Measurements from ENCODE around the gene CFD.

CFD gene

DNA sequence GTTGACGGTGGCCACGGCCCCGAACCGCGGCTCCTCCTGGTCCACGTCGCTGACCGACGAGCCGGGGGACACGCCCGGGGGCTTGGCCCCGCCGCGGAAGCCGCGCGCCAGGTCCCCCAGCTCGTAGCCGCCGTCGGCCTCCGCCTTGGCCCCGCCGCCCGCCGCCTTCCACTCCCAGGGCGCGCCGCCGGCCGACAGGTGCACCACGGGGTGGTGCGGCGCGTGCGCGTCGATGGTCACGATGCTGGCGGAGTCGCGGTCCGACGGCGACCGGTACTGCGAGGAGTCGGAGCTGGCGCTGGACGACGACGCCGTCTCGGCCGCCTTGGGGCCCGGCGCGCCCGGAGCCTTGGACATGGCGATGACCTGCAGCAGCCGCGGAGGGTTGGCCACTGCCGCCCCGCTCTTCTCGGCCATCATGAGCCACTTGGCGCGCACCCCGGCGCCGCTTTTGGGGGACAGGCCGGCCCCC, 46.7 kb upstream of the CFD start:
- no peak for DNase-seq (ENCODE audit: low read depth, low spot score)
- no peak for TF ChIP-seq CTCF (IDR thresholded peaks at IDR 0.05; ENCODE audit: insufficient read depth, low read length, missing control alignments)
- no peak overlapping the region for H3K4me3 ChIP-seq (ENCODE audit: low read depth, low read length)
- ChIA-PET CTCF (no interaction called here), POLR2A (no interaction called here)

DNA sequence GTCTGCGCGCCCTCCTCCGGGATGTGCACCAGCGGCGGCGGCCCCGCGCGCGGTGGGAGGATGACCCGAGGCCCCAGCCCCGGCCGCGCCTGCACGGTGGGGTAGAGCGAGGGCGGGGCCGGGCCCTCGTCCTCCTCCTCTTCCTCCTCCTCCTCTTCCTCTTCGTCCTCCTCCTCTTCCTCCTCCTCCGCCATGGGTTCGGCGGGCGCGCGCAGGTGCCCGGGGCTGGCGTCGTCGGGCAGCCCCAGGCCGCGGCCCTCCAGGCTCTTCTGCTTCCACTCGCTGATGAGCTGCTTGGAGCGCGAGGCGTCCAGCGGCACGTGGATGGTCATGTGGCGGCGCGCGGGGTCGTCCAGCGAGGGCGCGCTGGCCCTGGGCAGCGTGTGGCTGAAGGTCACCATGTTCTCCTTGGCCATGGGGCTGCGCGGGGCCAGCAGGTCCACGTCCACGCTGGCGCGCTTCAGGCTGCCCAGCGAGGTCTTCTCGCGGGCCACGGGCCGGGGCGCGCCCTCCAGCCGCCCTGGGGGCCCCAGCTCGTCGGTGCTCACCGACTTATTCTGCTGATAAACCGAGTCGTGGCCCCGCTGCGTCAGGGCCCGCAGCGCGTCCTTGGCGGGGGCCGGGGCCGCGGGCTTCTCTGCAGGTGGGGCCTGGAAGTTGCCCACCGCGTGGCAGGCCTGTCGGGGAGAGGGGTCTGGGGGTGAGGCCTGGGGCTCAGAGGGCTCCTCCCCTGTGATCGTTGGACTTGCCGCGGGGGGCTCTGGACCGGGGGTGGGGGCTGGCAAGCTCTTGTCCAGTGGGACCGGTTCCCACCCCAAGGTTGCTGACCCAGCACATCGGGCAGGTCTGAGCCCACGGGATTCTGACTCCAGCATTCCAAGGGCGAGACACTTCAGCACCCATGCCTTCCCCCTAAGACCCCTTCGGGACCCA, 46.0 kb upstream of the CFD start:
- H3K4me3 ChIP-seq (ENCODE audit: low read depth, low read length), result no peak overlapping the region
- no peak for DNase-seq (ENCODE audit: low read depth, low spot score)
- ChIA-PET CTCF (no interaction called here), POLR2A (no interaction called here)
- TF ChIP-seq CTCF (IDR thresholded peaks at IDR 0.05; ENCODE audit: insufficient read depth, low read length, missing control alignments), result no peak

DNA sequence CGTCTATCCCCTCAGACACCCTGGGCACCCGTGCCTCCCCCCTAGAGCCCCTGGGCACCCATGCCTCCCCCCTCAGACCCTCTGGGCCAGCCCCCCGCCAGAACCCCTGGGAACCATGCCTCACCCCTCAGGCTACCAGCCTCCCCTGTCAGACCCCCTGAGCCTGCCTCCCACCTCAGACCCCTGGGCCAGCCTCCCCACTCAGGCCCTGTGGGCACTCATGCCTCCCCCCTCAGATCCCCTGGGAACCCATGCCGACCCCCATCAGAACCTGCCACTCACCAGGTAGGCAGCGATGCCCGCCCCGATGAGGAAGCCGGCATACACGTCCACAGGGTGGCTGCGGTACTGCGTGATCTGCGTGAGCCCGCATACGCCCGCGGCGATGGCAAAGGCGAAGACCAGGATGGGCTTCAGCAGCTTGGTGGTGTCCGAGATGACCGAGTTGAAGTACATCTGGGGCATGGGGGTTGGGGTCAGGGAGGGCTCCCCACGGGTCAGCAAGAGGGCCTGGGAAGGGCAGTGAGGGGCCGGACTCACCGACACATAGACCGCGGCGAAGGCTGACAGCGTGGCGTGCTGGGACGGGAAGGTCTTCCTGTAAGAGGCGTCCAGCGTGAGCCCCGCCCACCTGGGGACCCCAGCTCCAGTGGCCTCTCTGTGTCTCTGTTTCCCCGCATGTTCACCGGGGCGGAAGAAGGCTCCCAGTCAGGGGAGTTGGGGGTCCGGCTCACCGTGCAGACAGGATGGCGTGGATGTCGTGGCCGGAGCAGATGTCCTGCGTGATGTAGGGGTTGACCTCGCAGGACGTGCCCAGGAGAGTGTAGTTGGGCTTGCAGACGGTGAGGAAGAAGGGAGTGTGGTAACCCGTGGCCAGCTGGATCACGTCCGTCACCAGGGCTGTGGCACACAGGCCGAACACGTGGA, 45.0 kb upstream of the CFD start:
- POLR2A ChIA-PET, result no interaction called here
- DNase-seq (ENCODE audit: low read depth, low spot score), result no peak
- no peak for TF ChIP-seq CTCF (IDR thresholded peaks at IDR 0.05; ENCODE audit: insufficient read depth, low read length, missing control alignments)
- CTCF ChIA-PET, result interaction anchor here (1.0 kb wide), 1 partner anchor 42 kb away, joined by 4 read pairs; no protein-coding TSS in a partner anchor
- no peak overlapping the region for H3K4me3 ChIP-seq (ENCODE audit: low read depth, low read length)

DNA sequence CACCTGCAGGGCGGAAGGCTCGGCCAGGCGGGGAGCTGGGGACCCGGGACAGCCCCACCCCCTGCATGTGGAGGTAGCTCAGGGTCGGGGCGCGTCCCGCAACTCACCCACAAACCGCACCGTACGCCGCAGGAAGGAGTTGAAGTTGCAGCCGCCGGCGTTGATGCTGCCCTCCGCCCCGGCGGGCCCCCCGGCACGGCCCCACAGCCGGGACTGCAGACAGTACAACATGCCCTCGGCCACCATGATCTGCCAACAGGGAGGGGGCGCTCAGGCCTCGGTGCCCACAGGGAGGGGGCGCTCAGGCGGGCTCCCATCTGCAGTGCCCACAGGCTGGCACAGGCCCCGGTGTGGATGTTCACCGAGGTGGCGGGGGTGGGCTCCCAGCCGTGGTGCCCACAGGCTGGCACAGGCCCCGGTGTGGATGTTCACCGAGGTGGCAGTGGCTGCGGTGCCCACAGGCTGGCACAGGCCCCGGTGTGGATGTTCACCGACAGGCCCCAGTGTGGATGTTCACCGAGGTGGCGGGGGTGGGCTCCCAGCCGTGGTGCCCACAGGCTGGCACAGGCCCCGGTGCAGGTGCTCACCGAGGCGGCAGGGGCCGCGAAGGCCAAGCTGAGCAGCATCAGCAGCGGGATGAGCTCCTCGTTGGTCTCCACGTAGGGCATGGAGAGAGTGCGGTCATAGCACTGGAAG, 44.2 kb upstream of the CFD start:
- ChIA-PET POLR2A (no interaction called here), CTCF (interaction anchor here (1.0 kb wide), 1 partner anchor 41 kb away, joined by 4 read pairs; no protein-coding TSS in a partner anchor)
- no peak for DNase-seq (ENCODE audit: low read depth, low spot score)
- TF ChIP-seq CTCF (IDR thresholded peaks at IDR 0.05; ENCODE audit: insufficient read depth, low read length, missing control alignments), result no peak
- no peak overlapping the region for H3K4me3 ChIP-seq (ENCODE audit: low read depth, low read length)

DNA sequence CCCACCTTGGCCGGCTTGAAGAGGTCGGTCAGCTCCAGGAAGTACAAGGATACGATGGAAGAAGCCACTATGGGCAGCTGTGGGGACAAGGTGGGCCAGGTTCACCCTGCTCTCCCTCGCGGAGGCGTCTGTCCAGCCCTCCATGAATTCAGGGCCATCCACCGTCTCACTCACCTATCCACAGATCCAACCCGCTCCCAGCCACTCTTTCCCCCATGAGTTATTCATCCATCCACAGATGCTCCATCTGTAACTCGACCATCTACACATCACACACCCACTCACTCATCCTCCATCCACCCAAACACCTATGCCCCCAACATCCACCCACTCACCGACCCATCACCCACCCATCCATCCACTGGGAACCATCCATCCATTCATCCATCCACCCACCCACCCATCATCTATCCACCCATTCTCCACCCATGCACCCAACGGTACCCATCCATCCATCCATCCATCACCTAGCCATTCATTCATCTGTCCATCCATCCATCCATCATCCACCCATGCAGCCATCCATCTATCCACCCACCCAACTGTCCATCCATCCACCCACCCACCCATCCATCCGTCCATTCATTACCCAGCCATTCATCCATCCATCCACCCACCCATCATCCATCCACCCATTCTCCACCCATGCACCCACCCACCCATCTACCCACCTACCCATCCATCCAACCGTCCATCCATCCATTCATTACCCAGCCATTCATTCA, 43.5 kb upstream of the CFD start:
- no peak overlapping the region for H3K4me3 ChIP-seq (ENCODE audit: low read depth, low read length)
- no peak for TF ChIP-seq CTCF (IDR thresholded peaks at IDR 0.05; ENCODE audit: insufficient read depth, low read length, missing control alignments)
- no peak for DNase-seq (ENCODE audit: low read depth, low spot score)
- POLR2A ChIA-PET, result no interaction called here
- CTCF ChIA-PET, result no interaction called here
